H9 (cell line): ENCODE results near the gene YY1. TPM values are rescaled to one million over a fixed set of nuclear protein-coding genes. Genes with fewer than 3 reads are reported as not detected.

Source experiments
- DNase-seq: peaks from one replicate; pipeline ENCODE4 v3.0.0-alpha.2; 2017
- H2AFZ ChIP-seq: one replicate; pipeline ENCODE4 v1.6.1; 2013; ENCODE audit warnings: mild to moderate bottlenecking, low read length, control low read depth, moderate library complexity
- H2AK5ac ChIP-seq: 2 replicates; pipeline ENCODE4 v1.6.1; 2013; ENCODE audit warnings: low read length, control low read depth, mixed read lengths; ENCODE audit not compliant: insufficient read length
- H2BK120ac ChIP-seq: one replicate; pipeline ENCODE4 v1.6.1; 2013; ENCODE audit warnings: low read depth, mild to moderate bottlenecking, low read length, control low read depth, inconsistent platforms; ENCODE audit not compliant: poor library complexity, severe bottlenecking
- H2BK12ac ChIP-seq: 2 replicates; pipeline ENCODE4 v1.6.1; 2013; ENCODE audit warnings: low read length, control low read depth, mixed read lengths, low read depth; ENCODE audit not compliant: insufficient read length
- H2BK15ac ChIP-seq: 2 replicates; pipeline ENCODE4 v1.6.1; 2013; ENCODE audit warnings: low read depth, low read length, control low read depth
- H2BK20ac ChIP-seq: one replicate; pipeline ENCODE4 v1.6.1; 2013; ENCODE audit warnings: low read depth, mild to moderate bottlenecking, low read length, control low read depth, inconsistent platforms; ENCODE audit not compliant: poor library complexity, severe bottlenecking
- H2BK5ac ChIP-seq: 2 replicates; pipeline ENCODE4 v1.6.1; 2013; ENCODE audit warnings: low read length, control low read depth, mixed read lengths; ENCODE audit not compliant: insufficient read length
- H3K14ac ChIP-seq: 2 replicates; pipeline ENCODE4 v1.6.1; 2013; ENCODE audit warnings: low read length, control low read depth; ENCODE audit not compliant: insufficient read depth
- H3K18ac ChIP-seq: 2 replicates; pipeline ENCODE4 v1.6.1; 2013; ENCODE audit warnings: low read depth, mild to moderate bottlenecking, mixed read lengths, low read length, control low read depth; ENCODE audit not compliant: insufficient read length
- H3K23ac ChIP-seq: 2 replicates; pipeline ENCODE4 v1.6.1; 2013; ENCODE audit warnings: low read length, control low read depth, mixed read lengths, low read depth; ENCODE audit not compliant: insufficient read length
- H3K23me2 ChIP-seq: 2 replicates; pipeline ENCODE4 v1.6.1; 2013; ENCODE audit warnings: low read depth, mild to moderate bottlenecking, mixed read lengths, low read length, control low read depth; ENCODE audit not compliant: insufficient read length, poor library complexity, severe bottlenecking
- H3K27ac ChIP-seq: 2 replicates; pipeline ENCODE4 v1.5.1; 2013; ENCODE audit warnings: low read length, control low read depth, mixed read lengths, low read depth; ENCODE audit not compliant: insufficient read length
- H3K27me3 ChIP-seq: 2 replicates; pipeline ENCODE4 v1.6.1; 2013; ENCODE audit warnings: low read length, control low read depth, inconsistent platforms; ENCODE audit not compliant: insufficient read depth
- H3K4ac ChIP-seq: 2 replicates; pipeline ENCODE4 v1.6.1; 2013; ENCODE audit warnings: low read depth, mild to moderate bottlenecking, control low read depth, inconsistent platforms, low read length, moderate library complexity
- H3K4me1 ChIP-seq: 2 replicates; pipeline ENCODE4 v1.6.1; 2013; ENCODE audit warnings: low read length, control low read depth, inconsistent platforms; ENCODE audit not compliant: insufficient read depth
- H3K4me2 ChIP-seq: 2 replicates; pipeline ENCODE4 v1.6.1; 2013; ENCODE audit warnings: low read length, control low read depth, mixed read lengths; ENCODE audit not compliant: insufficient read length, insufficient read depth
- H3K56ac ChIP-seq: 2 replicates; pipeline ENCODE4 v1.6.1; 2013; ENCODE audit warnings: low read depth, mild to moderate bottlenecking, mixed read lengths, low read length, control low read depth; ENCODE audit not compliant: insufficient read length
- H3K79me1 ChIP-seq: 2 replicates; pipeline ENCODE4 v1.6.1; 2013; ENCODE audit warnings: low read depth, mild to moderate bottlenecking, moderate library complexity, low read length, control low read depth, inconsistent platforms; ENCODE audit not compliant: insufficient read depth, poor library complexity, severe bottlenecking
- H3K79me2 ChIP-seq: 2 replicates; pipeline ENCODE4 v1.6.1; 2013; ENCODE audit warnings: low read length, control low read depth, inconsistent platforms; ENCODE audit not compliant: insufficient read depth
- H3K9ac ChIP-seq: 2 replicates; pipeline ENCODE4 v1.6.1; 2013; ENCODE audit warnings: low read length, control low read depth, mixed read lengths; ENCODE audit not compliant: insufficient read length; ENCODE audit errors: extremely low read depth
- H3K9me3 ChIP-seq: one replicate; pipeline ENCODE4 v1.6.1; 2013; ENCODE audit warnings: low read depth, low read length, inconsistent platforms; ENCODE audit not compliant: control insufficient read depth
- H3T11ph ChIP-seq: one replicate; pipeline ENCODE4 v1.6.1; 2013; ENCODE audit warnings: mild to moderate bottlenecking, low read length, control low read depth, inconsistent platforms
- H4K20me1 ChIP-seq: one replicate; pipeline ENCODE4 v1.6.1; 2013; ENCODE audit not compliant: control insufficient read depth, insufficient read length, insufficient read depth
- H4K5ac ChIP-seq: 2 replicates; pipeline ENCODE4 v1.6.1; 2013; ENCODE audit warnings: low read depth, mild to moderate bottlenecking, mixed read lengths, low read length, control low read depth; ENCODE audit not compliant: insufficient read length
- H4K8ac ChIP-seq: replicated peaks from 2 replicates; pipeline ENCODE4 v1.6.1; 2013; ENCODE audit warnings: low read length, control low read depth, mixed read lengths, low read depth; ENCODE audit not compliant: insufficient read length
- H4K91ac ChIP-seq: 2 replicates; pipeline ENCODE4 v1.6.1; 2013; ENCODE audit warnings: low read depth, mild to moderate bottlenecking, moderate library complexity, mixed read lengths, low read length, control low read depth; ENCODE audit not compliant: insufficient read length
- H3K27ac Mint-ChIP-seq, 3 experiments: 2 replicates in 2 of 3; 3 replicates in 1 of 3; pipeline ENCODE4 v1.8.0; 2020 to 2021; ENCODE audit warnings: mixed read lengths in 3 of 3, mild to moderate bottlenecking in 1 of 3, moderate library complexity in 1 of 3
- H3K27me3 Mint-ChIP-seq: 2 replicates; pipeline ENCODE4 v1.8.0; 2021; ENCODE audit warnings: low read depth, mild to moderate bottlenecking, moderate library complexity, mixed read lengths
- H3K36me3 Mint-ChIP-seq, 3 experiments: 2 replicates in 2 of 3; 3 replicates in 1 of 3; pipeline ENCODE4 v1.8.0; 2020 to 2021; ENCODE audit warnings: low read depth in 3 of 3, mixed read lengths in 3 of 3; ENCODE audit not compliant: insufficient read depth in 1 of 3
- H3K4me1 Mint-ChIP-seq, 2 experiments: 2 replicates each; pipeline ENCODE4 v1.8.0; 2020; ENCODE audit warnings: mixed read lengths in 2 of 2
- H3K4me3 Mint-ChIP-seq, 2 experiments: 2 replicates in 1 of 2; 3 replicates in 1 of 2; pipeline ENCODE4 v1.8.0; 2020 to 2021; ENCODE audit warnings: mild to moderate bottlenecking in 2 of 2, mixed read lengths in 2 of 2, moderate library complexity in 1 of 2
- H3K9me3 Mint-ChIP-seq, 2 experiments: 2 replicates in 1 of 2; 3 replicates in 1 of 2; pipeline ENCODE4 v1.8.0; 2020; ENCODE audit warnings: mild to moderate bottlenecking in 2 of 2, mixed read lengths in 2 of 2, moderate library complexity in 1 of 2
- CTCF ChIP-seq: fragments of 200-600 bp; sonication (generic); conservative IDR thresholded peaks from 3 replicates; pipeline ENCODE4 v1.8.0; 2021; ENCODE audit warnings: antibody characterized with exemption, mild to moderate bottlenecking
- WGBS: extraction: QIAGEN DNeasy Blood & Tissue Kit; methylation state at CpG from one replicate; pipeline ENCODE4 v1.1.7; 2013; ENCODE audit warnings: missing lambda C conversion rate, low lambda C conversion rate, mixed read lengths; ENCODE audit not compliant: insufficient read length; ENCODE audit errors: extremely low coverage; 5-methylcytosine and 5-hydroxymethylcytosine counted together
- total RNA-seq: library from RNA; stranded (reverse); gene quantifications from 2 replicates; pipeline ENCODE4 v1.2.1, GENCODE V29; 2021

Gene YY1
- total RNA-seq, 1 experiment from 2014 or later, result 103 TPM

GRCh38 chr14:100225169-100225568 lies 13.8 kb upstream of the YY1 start:
- no peaks in the 10 kb centered on the region for H3K9me3 ChIP-seq
- no peak overlapping the region for H2BK5ac ChIP-seq
- no peak overlapping the region for H2AFZ ChIP-seq
- H3K18ac ChIP-seq, result no peak overlapping the region
- no peak overlapping the region for H3K4me2 ChIP-seq
- H3K4ac ChIP-seq, result no peak overlapping the region
- H3K4me1 ChIP-seq, result peaks cover 15% of the 10 kb centered on the region
- no peaks in the 10 kb centered on the region for H3K27me3 Mint-ChIP-seq
- H3K4me3 Mint-ChIP-seq, result no peak overlapping the region
- H2BK12ac ChIP-seq, result no peak overlapping the region
- H3K79me2 ChIP-seq, result peaks cover 7% of the 10 kb centered on the region; the same call in 1 of the 2 replicates
- H3K56ac ChIP-seq, result no peak overlapping the region
- WGBS, result no CpG with 5 or more reads among the region's 4 CpGs
- H3K23ac ChIP-seq, result no peak overlapping the region
- no peak overlapping the region for H4K5ac ChIP-seq
- H3K9me3 Mint-ChIP-seq, result no peaks in the 10 kb centered on the region
- no peak overlapping the region for H2BK20ac ChIP-seq
- no peak overlapping the region for H2BK120ac ChIP-seq
- H3K14ac ChIP-seq, result no peak overlapping the region
- H3K4me1 Mint-ChIP-seq, result peaks cover 4% of the 10 kb centered on the region in 2 experiments; a peak in 3 of 4 replicates
- no peaks in the 10 kb centered on the region for H3K27me3 ChIP-seq
- H2BK15ac ChIP-seq, result no peak overlapping the region
- H4K8ac ChIP-seq, result no peak overlapping the region
- no peak overlapping the region for H3T11ph ChIP-seq
- H3K36me3 Mint-ChIP-seq, result peaks cover 4 to 7% (median 6%) of the 10 kb centered on the region in 3 experiments; a peak in 3 of 7 replicates
- no peak overlapping the region for H4K91ac ChIP-seq
- no peak overlapping the region for H3K9ac ChIP-seq
- DNase-seq, result no peak
- H4K20me1 ChIP-seq, result no peaks in the 10 kb centered on the region
- peaks cover 10% of the 10 kb centered on the region for H3K79me1 ChIP-seq
- no peak for TF ChIP-seq CTCF
- H3K27ac Mint-ChIP-seq, result 0 out of 7 replicates have a peak overlapping the region, but pooled peaks of 1 of the 3 experiments have one; percentile 5
- H3K23me2 ChIP-seq, result peaks cover 14% of the 10 kb centered on the region
- H2AK5ac ChIP-seq, result no peak overlapping the region
- H3K27ac ChIP-seq, result no peak overlapping the region
